ENCODE data around the gene ACSS2.

- TF ChIP-seq CTCF (IDR thresholded peaks at IDR 0.05), result no peak
- no peak for TF ChIP-seq POLR2AphosphoS5 (IDR thresholded peaks at IDR 0.05)
- no peak for TF ChIP-seq POLR2A (IDR thresholded peaks at IDR 0.05; ENCODE audit: low read depth)
Observed at GRCh38 chr20:34831936-34832335, 44.5 kb upstream of the ACSS2 start.
